ENCODE data around the gene TRIM43.
"Not testable (repeated sequence)": the region's sequence is repeated elsewhere in the genome, so short reads cannot be mapped to it uniquely, and the experiment has no call there.

TRIM43 gene

GRCh38 chr2:95591701-95592100, at the start of gene TRIM43:
Gene TRIM43 (plus strand): TSS chr2:95592001. CDS start chr2:95594024, 2,023 bp downstream.
- not testable (repeated sequence) for DNase-seq

GRCh38 chr2:95551055-95551568, 40.7 kb upstream of the TRIM43 start:
- DNase-seq: no peak

- no peak for DNase-seq
Observed at GRCh38 chr2:95552911-95553310, 38.9 kb upstream of the TRIM43 start.

GRCh38 chr2:95569170-95569569, 22.6 kb upstream of the TRIM43 start:
- no peak for DNase-seq

- DNase-seq: no peak
Observed at GRCh38 chr2:95573866-95574265, 17.9 kb upstream of the TRIM43 start.

GRCh38 chr2:95574506-95574905, 17.3 kb upstream of the TRIM43 start:
- no peak for DNase-seq

- DNase-seq: no peak
Observed at GRCh38 chr2:95575857-95576256, 15.9 kb upstream of the TRIM43 start.

GRCh38 chr2:95578539-95578938, 13.3 kb upstream of the TRIM43 start:
- DNase-seq: no peak

GRCh38 chr2:95583545-95583944, 8.3 kb upstream of the TRIM43 start:
- not testable (repeated sequence) for DNase-seq

- DNase-seq: not testable (repeated sequence)
Observed at GRCh38 chr2:95584321-95584720, 7.5 kb upstream of the TRIM43 start.

- DNase-seq: not testable (repeated sequence)
Observed at GRCh38 chr2:95589777-95590536, 1.8 kb upstream of the TRIM43 start.

GRCh38 chr2:95592973-95593372, 1.2 kb downstream of the TRIM43 start:
- not testable (repeated sequence) for DNase-seq

GRCh38 chr2:95595012-95595411, 3.2 kb downstream of the TRIM43 start:
- not testable (repeated sequence) for DNase-seq

- DNase-seq: not testable (repeated sequence)
Observed at GRCh38 chr2:95601301-95601700, 9.5 kb downstream of the TRIM43 start.

GRCh38 chr2:95602146-95602545, 10.3 kb downstream of the TRIM43 start:
- not testable (repeated sequence) for DNase-seq

- not testable (repeated sequence) for DNase-seq
Observed at GRCh38 chr2:95608356-95608755, 16.6 kb downstream of the TRIM43 start.

- not testable (repeated sequence) for DNase-seq
Observed at GRCh38 chr2:95609764-95610163, 18.0 kb downstream of the TRIM43 start.

GRCh38 chr2:95613048-95613447, 21.2 kb downstream of the TRIM43 start:
- not testable (repeated sequence) for DNase-seq

- DNase-seq: not testable (repeated sequence)
Observed at GRCh38 chr2:95622728-95623127, 30.9 kb downstream of the TRIM43 start.

GRCh38 chr2:95630987-95631386, 39.2 kb downstream of the TRIM43 start:
- not testable (repeated sequence) for DNase-seq

GRCh38 chr2:95633626-95634259, 41.9 kb downstream of the TRIM43 start:
- not testable (repeated sequence) for DNase-seq

- not testable (repeated sequence) for DNase-seq
Observed at GRCh38 chr2:95640515-95641288, 48.9 kb downstream of the TRIM43 start.

- not testable (repeated sequence) for DNase-seq
Observed at GRCh38 chr2:95641289-95641575, 49.4 kb downstream of the TRIM43 start.
